Eye (tissue), 1 donor: ENCODE results near the gene RAB22A.

Source experiments
- DNase-seq: peaks from one replicate; pipeline ENCODE4 v3.0.0-alpha.2; 2015

Gene RAB22A

DNA sequence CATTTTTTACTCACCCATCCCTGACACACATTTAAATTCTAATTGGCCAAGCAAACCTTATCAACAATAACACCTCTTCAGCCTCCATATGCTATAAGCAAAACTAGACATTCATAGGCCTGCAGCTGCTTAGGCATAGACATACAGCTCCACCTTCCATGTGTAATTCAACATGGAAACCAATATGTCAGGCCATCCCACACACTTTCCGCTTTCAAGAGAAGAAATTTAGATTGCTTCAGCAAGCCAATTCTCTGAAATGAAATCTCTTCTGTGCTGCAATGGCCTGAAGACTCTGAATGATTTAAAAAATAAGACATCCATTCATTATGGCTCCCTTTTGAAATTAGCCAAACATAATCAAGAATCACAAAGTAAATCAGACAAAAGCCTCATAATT is 4.5 kb upstream of the RAB22A start:
- DNase-seq = no peak

DNA sequence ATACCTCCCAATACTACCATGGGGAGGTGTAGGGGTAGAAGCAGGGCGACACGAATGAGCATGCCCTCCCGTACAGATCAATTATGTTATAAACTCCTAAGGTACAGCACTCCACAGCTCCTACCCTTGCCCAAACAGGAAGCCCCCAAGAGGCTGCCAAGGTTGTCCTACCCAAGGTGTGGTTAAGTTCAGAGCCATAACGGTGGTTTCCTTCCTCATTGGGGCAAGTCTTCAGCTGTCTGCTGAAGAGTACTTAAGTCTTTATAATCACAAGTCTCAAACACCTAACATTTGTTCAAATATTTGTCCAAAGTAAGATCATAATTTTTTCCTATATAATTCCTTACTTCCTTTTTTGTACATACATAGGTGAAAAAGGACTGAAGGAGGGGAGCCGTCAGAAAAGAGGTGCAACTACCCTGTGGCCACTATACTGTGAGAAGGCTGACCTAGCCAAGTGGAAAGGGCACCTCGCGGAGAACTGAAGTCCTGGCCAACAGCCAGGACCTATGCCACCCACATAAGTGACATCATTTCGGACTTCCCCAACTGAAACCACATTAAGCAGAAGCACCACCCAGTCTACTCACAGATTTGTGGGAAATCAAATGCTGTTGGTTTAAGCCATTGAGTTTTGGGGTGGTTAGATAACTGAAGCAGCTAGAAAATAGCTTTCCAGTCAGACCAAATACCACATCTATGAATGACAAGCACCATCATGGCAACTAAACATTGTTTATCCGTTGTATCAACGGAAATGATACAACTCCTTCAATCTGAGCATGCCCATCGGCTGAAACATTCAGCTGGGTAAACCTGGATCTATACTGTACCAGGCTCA is 2.9 kb upstream of the RAB22A start:
- DNase-seq = no peak

DNA sequence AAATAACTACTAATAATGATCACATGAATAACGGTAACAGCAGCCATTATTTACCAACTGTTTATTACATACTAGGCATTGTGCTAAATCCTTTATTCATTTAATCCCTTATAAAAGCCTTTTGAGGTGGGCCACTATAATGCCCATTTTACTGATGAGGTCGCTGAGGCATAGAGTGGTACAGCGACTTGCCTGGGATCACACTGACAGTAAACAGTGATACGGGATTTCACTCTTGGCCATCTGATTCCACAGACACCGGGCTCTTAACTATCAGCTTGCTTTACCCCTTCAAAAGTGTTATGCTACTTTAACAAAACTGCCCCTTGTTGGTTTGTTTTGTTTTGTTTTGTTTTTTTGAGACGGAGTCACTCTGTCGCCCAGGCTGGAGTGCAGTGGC is 2.2 kb upstream of the RAB22A start:
- DNase-seq = no peak

DNA sequence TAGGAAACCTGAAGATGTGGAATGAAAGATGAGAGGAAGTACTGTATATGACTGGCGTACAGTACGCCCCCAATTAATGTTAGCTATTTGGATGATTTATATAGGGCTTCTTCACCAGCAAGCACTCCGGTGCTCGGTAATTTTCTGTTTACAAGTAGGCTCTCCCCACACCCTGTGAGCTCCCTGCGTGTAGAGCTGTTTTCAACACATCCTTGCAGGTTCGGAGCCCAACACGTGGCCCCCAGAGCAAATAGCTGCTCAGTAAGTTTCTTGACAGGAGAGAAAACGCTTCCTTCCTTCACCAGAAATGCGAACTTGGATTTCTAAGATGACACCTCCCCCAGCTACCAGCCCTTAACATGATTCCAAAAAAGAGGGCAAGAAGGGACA is 1.2 kb upstream of the RAB22A start:
- no peak for DNase-seq

DNA sequence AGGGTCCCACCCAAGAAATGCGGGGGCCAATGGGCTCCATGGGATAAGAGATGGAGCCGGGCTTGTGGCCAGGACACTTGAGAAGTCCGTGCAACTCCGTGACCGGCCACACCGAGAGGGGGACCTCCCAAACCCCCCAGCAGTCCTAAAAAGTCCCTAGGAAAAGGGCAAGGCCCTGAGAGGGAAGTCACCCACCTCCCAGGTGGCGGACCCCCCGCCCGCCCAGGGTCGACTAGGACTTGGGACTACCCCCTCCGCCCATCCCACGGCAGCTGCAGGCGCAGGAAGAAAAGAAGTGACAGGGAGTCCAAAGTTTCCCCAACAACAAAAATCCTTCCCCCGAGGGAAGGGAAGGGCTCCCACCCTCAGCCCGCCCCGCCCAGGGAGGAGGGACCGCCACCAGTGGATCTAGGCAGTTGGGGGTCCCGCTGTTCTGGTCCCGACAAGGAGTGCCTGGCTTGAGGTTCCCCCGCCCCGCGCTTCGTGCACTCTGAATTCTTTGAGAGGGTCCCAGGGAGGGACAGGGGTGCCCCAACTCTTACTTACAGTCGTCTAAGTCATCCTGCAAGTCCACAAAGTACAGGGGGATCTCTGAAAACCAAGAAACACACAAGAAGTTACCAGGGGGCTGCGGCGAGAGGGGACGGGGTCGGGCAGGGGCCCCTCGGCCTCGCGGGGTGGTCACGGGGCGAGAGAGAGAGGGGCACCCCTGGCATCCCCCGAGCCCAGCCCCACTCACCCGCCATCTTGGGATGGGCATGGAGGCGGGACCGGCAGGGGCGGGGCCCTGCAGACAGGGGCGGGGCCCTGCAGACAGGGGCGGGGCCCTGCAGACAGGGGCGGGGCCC is 611 bp upstream of the RAB22A start:
- peak; percentile 76 for DNase-seq

DNA sequence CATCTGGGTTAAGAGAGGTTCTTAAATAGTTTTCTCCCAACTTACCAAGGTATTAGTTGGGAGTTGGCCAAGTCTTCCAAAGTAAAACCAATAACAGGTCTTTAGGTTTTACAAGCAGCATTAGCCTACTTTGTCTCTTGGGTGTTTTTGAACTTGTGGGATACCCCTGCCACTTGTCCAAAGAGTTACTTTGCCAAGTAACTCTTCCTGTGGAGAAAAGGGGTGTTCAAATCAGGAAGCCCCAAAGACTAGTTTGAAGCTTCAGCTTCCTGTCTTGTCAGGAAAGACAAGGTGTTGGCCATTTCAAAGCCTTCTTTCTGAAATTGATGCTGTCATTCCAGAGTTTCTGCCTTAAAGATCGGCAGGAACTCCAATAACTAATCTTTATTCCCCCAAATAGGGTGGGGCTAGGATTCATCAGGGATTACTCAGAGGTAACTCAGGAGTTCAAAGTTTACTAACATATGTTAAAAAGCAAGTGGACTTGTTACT is 822 bp downstream of the RAB22A start:
- no peak for DNase-seq

DNA sequence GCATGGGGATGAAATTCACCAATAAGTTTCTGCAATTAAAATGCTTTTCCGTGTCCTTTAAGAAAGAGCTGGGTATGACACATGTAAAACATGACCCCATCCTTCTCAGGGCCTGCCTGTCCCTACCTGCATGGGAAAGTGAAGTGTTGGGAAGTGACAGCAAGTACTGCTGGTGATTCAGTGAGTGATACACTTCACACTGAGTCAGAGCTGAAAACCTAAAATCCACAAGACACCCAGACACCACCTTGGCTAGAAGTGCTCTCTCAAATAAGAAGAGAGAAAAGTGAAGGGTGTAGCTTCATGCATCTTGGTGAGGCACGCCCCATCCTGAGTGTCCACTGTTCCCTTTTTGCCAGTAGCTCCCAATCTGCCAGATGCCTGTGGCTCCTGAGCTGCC is 3.3 kb downstream of the RAB22A start:
- no peak for DNase-seq

DNA sequence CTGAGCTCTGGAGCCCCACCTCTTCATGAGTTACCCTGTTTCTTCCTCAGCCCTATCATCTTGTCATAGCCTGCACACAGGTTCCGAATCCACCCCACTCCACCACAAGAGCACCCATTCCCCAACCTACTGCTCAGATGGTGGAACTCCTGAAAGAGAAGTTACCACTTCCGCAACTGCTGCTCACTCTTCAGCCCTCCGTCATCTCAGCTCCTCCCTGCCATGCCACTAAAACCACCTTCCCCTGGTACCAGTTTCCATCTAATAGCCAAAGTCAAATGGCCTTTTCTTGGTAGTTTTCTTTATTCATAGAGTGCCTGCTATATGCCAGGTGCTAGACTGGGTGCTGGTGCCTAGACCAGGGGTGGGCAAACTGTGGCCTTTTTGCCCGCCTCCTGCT is 3.9 kb downstream of the RAB22A start:
- DNase-seq = no peak

DNA sequence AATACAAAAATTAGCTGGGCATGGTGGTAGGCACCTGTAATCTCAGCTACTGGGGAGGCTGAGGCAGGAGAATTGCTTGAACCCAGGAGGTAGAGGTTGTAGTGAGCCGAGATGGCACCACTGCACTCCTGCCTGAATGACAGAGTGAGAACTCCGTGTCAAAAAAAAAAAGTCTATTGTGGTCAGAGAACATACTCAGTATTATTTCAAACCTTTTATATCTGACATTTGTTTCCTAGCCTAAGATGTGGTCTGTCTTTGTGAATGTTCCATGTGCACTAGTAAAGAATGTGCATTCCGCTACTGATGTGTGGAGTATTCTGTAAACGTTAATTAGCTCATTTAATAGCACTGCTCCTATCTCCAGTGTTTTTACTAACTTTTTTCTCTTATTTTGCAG is 11.7 kb downstream of the RAB22A start:
- no peak for DNase-seq

DNA sequence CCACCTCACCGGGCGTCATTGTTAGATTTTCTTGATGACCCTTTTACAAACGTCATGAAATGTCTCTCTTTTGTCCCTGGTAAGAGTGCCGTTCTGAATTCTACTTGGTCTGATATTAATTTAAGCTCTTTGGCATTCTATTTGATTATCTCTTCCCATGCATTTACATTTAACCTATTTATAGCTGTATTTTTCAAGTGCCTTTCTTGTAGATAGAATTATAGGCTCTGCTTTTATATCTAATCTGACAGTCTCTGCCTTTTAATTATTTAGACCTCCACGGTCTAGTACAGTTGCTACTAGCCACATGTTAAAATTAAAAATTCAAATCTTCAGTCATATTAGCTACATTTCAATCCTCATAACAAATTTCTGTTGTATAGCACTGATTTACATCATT is 12.6 kb downstream of the RAB22A start:
- DNase-seq = peak; percentile 22

DNA sequence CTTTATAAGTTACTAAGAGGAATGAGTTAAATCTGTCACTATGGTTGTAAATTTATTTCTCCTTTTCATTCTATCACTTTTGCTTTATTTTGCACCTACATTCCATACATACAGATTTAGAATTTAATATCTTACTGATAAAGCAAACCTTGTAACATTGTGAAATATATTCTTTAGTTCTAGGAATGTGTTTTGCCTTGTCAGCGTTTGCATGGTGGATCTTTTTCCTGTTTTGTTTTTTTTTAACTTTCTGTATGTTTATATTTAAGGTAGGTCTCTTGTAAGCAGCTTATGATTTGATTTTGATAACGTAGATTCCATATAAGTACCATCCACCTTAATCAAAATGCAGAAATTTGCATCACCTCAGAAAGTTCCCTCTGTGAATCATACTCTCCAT is 16.4 kb downstream of the RAB22A start:
- no peak for DNase-seq

DNA sequence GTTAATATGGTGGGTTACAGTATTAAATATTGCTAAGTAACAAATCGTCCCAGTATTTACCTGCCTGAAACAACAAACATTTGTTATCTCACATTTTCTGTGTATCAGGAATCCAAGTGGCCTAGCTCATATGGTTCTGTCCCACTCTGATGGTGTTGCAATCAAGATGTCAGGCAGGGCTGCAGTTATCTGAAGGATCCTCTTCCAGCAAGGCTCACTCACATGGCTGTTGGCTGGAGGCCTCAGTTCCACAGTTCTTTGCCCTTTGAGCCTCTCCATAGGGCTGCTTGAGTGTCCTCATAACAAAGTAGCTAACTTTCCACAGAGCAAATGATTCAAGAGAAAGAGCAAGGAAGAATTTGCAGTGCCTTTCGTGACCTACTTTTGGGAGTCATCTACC is 17.7 kb downstream of the RAB22A start:
- DNase-seq = no peak

DNA sequence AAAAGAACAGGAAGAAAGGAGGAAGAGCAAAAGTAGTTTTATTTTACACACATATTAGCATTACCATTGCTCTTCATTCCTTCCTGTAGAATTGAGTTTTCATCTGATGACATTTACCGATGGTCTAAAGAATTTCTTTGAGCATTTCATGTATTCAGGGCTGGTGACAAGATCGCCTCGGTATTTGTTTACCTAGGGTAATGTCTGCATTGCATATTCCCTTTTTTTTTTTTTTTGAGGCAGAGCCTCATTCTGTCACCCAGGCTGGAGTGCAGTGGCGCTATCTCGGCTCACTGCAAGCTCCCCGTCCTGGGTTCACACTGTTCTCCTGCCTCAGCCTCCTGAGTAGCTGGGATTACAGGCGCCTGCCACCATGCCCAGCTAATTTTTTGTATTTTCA is 19.3 kb downstream of the RAB22A start:
- DNase-seq = no peak

DNA sequence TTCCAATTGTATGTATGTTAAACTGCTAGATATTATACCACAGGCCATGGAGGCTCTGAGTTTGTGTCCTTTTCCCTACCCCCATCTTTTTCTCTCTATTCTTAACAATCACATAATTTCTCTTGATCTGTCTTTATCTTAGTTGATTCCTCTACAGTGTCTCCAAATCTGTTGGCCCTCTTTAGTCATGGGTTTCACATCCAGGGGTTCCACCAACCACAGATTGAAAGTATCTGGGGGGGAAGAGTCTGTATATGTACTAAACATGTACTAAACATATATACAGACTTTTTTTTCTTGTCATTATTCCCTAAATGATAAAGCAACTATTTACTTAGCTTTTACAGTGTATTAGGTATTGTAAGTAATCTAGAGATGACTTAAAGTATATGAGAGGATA is 20.2 kb downstream of the RAB22A start:
- no peak for DNase-seq

DNA sequence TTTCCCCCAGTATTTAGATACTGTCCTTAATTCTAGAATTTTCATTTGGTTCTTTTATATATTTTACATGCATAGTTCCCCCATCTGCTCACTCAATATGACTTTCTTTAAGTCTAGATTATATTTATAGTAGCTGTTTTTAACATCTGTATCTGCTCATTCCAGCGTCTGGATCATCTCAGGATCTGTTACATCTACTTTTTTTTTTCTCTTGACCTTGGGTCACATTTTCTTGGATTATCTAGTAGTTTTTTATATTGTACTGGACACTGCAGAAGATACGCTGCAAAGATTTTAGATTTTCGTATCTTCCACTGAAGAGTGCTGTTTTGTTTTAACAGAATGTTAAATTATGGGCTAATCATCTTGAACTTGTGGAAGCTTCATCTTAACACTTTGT is 20.7 kb downstream of the RAB22A start:
- no peak for DNase-seq

DNA sequence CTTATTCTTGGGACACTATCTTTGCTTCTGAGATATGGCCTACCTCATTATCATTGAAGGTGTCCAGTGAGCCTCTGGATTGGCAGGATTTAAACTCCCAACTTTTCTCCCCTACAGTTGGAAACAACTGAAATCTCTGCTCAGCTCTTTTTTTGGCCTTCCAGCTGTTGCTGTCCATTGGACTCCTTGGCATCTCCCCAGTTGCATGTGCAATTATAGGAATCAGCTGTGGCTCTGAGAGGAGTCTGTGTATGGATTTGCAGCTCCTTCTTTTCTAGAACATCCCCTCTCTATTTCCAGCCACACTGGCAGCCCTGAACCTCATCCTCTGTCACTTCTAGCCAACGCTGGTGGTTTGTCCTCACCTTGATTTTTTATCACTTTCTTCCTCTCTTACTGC is 21.2 kb downstream of the RAB22A start:
- DNase-seq = peak; percentile 17

DNA sequence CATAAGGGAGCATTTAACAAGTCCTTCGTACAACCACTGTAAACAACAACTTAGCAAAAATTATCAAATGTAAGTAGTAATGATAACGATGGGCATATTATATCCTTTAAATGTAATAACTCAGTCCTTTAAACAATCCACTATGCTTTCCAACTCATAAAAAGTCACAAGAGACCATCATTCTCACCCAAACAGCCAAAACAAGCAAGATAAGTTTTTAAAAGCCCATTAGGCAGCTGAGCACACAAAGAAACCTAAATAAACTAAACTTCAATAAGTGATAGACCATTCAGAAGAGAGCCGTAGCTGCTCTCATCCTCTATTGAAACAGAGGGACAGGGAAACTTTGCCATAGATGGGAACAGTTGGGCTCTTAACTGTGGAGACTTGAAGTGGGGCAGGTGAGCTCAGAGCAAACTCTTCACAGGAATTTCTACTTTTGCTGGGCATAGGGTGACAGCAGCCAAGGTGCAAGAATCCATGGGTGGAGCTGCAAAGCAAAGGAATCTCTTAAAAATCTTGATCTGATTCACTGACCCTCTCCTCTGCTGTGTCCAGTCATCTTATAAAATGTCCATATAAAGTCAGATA is 22.5 kb downstream of the RAB22A start:
- DNase-seq = no peak

DNA sequence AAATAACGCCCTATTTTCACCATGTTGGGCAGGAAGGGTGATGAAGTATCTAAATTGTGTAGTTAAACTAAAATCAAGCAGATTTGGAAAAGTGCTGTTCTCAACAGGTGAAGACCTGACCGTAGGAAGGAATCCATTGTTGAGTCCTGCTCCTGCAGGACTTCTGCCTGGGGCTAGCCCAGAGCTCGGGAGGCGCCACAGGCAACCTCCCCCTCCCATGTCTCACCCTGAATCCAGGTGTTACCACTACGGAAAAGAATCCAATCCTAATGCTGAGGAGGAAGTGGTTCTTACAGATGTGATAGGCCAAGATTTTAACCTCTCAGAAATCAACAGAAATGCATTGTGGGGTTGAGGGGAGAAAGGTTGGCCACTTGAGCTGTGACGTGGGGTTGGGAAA is 30.2 kb downstream of the RAB22A start:
- DNase-seq = no peak

DNA sequence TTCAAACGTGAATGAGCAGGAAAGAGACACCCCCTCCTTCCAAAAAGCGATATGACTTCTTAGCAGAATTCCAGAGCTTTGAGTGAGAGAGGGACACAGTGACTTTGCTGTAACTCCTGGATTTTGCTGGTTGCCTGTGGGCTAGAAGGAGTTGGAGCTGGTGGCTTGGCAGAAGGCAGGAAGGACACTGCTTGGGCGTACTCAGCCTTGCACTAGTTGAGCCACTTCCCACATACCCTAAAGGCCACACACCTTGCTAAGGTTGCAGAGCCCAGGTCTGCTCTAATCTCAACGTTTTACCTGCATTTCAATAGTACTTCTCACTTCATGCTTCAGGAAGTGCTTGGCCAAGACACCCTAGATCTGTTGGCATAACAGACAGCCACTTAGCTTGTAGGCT is 30.6 kb downstream of the RAB22A start:
- DNase-seq = no peak

DNA sequence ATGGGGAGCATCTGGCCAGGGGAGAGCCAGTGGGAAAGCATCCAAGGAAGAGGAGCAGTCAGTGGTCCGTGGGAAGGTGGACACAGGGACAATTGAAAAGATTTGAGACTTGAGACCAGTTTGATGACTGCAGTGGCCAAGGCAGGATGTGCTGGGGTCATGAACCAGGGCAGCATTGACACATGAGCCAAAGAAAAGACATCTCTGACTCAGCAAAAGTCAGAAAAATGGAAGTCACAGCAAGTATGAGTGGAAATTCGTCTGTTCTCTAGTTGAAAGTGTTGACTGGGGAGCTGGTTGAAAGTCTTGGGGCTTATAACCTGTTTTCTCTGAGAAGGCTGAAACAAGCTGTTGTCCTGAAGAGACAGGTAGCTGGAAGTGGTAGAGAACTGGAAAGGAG is 31.3 kb downstream of the RAB22A start:
- no peak for DNase-seq

DNA sequence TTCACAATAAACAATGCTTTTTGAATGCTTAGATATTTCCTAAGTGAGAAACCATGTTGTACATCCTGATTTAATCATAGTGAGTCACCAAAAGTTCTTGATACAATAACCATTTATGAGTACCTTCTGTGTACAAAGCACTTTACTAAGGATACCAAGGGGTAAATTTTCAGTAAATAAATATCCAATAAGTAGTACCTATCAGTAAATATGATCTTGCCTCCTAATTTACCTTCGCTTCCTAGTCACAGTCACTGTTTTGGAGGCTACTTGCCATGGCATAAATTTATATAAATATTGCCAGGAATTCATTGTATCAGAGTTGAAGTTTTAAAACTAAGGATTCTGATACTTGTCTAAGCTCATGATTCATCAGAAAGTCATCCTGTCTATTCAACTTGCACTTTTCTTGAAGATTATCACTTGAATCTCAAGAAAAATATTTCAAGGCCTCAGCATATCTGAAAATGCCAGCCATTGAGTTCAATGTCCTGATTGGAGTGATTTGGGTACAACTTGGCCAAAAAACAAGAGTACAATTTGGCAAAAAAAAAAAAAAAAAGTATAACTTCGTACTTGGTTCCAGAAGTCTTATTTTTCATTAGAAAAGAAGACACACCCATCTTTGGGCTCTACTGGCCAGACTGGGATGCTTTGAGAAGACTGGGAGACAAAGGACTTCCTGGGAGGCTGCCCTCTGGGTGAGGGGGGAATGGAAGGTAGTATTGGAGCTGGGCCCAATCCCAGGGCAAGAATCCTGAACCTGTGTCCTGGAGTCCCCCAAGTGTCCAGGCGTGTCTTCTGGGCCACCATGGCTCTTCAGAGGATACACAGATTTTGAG is 32.8 kb downstream of the RAB22A start:
- no peak for DNase-seq

DNA sequence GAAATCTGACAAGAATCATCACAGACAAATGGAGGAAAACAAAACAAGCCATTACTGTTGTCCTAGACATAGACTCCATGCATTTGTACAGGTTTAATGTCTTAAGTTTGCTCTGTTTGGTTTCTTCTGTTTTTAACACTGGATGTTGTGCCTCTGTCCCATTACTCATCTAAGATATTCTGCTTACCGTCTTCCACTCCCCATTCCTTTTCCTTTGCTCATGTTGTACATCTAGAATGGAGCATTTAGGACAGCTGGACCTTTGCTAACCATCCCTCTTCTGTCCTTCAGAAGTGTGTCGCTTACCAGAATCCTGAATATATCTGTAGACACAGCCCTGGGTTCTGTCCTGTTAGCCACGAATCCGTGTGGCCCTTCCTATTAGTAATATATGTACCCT is 35.2 kb downstream of the RAB22A start:
- no peak for DNase-seq

DNA sequence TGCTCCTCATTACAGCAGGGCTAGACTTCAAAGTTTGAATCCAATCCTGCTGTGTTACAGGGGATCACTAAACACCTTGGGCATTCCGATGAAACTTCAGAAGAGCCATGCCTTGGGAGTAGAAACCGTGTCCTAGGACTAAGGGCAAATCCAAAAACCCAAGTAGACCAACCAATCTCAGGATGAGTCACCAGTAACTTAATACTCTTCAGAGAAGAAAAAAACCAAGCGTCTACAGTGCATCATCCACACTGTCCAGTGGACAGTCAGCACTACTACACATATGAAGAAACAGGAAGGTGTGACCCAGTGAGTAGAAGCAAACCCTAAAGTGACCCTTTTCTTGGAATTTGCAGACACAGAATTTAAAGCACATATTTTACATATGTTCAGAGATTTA is 40.1 kb downstream of the RAB22A start:
- no peak for DNase-seq
